Transverse colon (tissue), 4 donors: Measurements from ENCODE around the gene DMRTA2. TPM values are rescaled to one million over a fixed set of nuclear protein-coding genes. Genes with fewer than 3 reads are reported as not detected.

Source experiments
- DNase-seq: peaks from one replicate; pipeline ENCODE4 v3.0.0-alpha.2; 2019
- H3K27ac ChIP-seq, 4 donors: fragments of 200-600 bp; sonication (generic); 2 replicates each; pipeline ENCODE4 v1.5.1; 2016 to 2018; ENCODE audit warnings: inconsistent platforms in 4 of 4
- H3K27me3 ChIP-seq: fragments of 200-600 bp; sonication (generic); 2 replicates; pipeline ENCODE4 v1.5.1; 2017; ENCODE audit warnings: inconsistent platforms
- H3K36me3 ChIP-seq, 4 donors: fragments of 200-600 bp; sonication (generic); 2 replicates each; pipeline ENCODE4 v1.5.1; 2017 to 2019; ENCODE audit warnings: inconsistent platforms in 4 of 4
- H3K4me1 ChIP-seq, 4 donors: fragments of 200-600 bp; sonication (generic); 2 replicates each; pipeline ENCODE4 v1.5.1; 2017 to 2020; ENCODE audit warnings: inconsistent platforms in 4 of 4
- H3K4me3 ChIP-seq, 4 donors: fragments of 200-600 bp; sonication (generic); 1 replicate in 1 of 4; 2 replicates in 3 of 4; pipeline versions ENCODE4 v1.5.1 to v1.6.1; 2017 to 2019; ENCODE audit warnings: inconsistent platforms in 4 of 4
- H3K9me3 ChIP-seq, 2 donors: fragments of 200-600 bp; sonication (generic); 2 replicates each; pipeline ENCODE4 v1.5.1; 2017 to 2019; ENCODE audit warnings: inconsistent platforms in 2 of 2
- EP300 ChIP-seq: sonication (generic); formaldehyde crosslinking; IDR thresholded peaks from one replicate; pipeline ENCODE4 v1.6.1; 2017; ENCODE audit warnings: antibody characterized with exemption, low read depth
- POLR2A ChIP-seq: fragments of 450-650 bp; IDR thresholded peaks from one replicate; pipeline ENCODE4 v1.6.1; 2016; ENCODE audit warnings: antibody characterized with exemption, mild to moderate bottlenecking, moderate library complexity
- POLR2AphosphoS5 ChIP-seq, 3 donors: sonication (generic); formaldehyde crosslinking; IDR thresholded peaks; one replicate each; pipeline ENCODE4 v1.6.1; 2016; ENCODE audit warnings: antibody characterized with exemption in 3 of 3
- WGBS, 2 donors: methylation state at CpG; one replicate each; pipeline ENCODE4 v1.1.5; 2018; ENCODE audit warnings: low coverage in 1 of 2; 5-methylcytosine and 5-hydroxymethylcytosine counted together
- in situ Hi-C, 4 donors: fragments of 200-750 bp; cut with MboI; loops; one replicate each; pipeline versions ENCODE4 v1.15.0 to v1.15.1; 2017; ENCODE audit warnings: low sequenced_read_pairs in 3 of 4, low pct_ligation_motif_present in 1 of 4, low pct_unique_long_range_greater_than_20kb in 1 of 4
- intact Hi-C: fragments of 100-400 bp; cut with DNase I; formaldehyde crosslinking; loops from one replicate; pipeline ENCODE4 v1.15.1; 2023; ENCODE audit warnings: low total_unique reads
- total RNA-seq, 4 donors: library from RNA; depleted of rRNA; stranded (reverse); fragments of >200 nt; gene quantifications; one replicate each; pipeline ENCODE4 v1.1.0, GENCODE V29; 2016
- TF ChIP-seq, protein P1 (sequence below), 5 experiments: fragments of 200-600 bp in 3 of 5; fragments of 450-650 bp in 2 of 5; sonication (generic) in 3 of 5; IDR thresholded peaks; 1 replicate in 2 of 5; 2 replicates in 3 of 5; pipeline ENCODE4 v1.5.1; 2016 to 2017; ENCODE audit warnings: antibody characterized with exemption in 5 of 5, inconsistent platforms in 3 of 5, mild to moderate bottlenecking in 2 of 5, moderate library complexity in 1 of 5

Gene DMRTA2
- total RNA-seq, 4 donors from 2014 or later = not detected

GRCh38 chr1:50420689-50421365 lies 2.4 kb downstream of the DMRTA2 start:
- Histone ChIP-seq H3K4me3 (peak overlapping the region in 1 of 4 donors; percentile 10), H3K27ac (no peak overlapping the region), H3K4me1 (peaks cover 20 to 83% (median 47%) of the 10 kb centered on the region in 4 donors), H3K9me3 (no peaks in the 10 kb centered on the region), H3K36me3 (no peaks in the 10 kb centered on the region), H3K27me3 (peaks cover 100% of the 10 kb centered on the region)
- intact Hi-C loops (no loop called here), in situ Hi-C loops (no loop called here)
- TF ChIP-seq, protein P1, sequence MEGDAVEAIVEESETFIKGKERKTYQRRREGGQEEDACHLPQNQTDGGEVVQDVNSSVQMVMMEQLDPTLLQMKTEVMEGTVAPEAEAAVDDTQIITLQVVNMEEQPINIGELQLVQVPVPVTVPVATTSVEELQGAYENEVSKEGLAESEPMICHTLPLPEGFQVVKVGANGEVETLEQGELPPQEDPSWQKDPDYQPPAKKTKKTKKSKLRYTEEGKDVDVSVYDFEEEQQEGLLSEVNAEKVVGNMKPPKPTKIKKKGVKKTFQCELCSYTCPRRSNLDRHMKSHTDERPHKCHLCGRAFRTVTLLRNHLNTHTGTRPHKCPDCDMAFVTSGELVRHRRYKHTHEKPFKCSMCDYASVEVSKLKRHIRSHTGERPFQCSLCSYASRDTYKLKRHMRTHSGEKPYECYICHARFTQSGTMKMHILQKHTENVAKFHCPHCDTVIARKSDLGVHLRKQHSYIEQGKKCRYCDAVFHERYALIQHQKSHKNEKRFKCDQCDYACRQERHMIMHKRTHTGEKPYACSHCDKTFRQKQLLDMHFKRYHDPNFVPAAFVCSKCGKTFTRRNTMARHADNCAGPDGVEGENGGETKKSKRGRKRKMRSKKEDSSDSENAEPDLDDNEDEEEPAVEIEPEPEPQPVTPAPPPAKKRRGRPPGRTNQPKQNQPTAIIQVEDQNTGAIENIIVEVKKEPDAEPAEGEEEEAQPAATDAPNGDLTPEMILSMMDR (IDR thresholded peaks at IDR 0.05) = no peak
- TF ChIP-seq POLR2A = no peak
- TF ChIP-seq POLR2AphosphoS5 (IDR thresholded peaks at IDR 0.05) = no peak
- no peak for TF ChIP-seq EP300
- no peak for DNase-seq
- WGBS, 2 donors = 0 to 17% methylated on average over 5 to 54 of the region's 69 CpGs

GRCh38 chr1:50419907-50420677 lies 3.2 kb downstream of the DMRTA2 start:
- H3K9me3 ChIP-seq = no peaks in the 10 kb centered on the region
- intact Hi-C loops = no loop called here

GRCh38 chr1:50419192-50419906 lies 3.9 kb downstream of the DMRTA2 start:
- in situ Hi-C loops = no loop called here
- intact Hi-C loops = no loop called here
- WGBS, 2 donors = 4 to 10% methylated on average over 3 to 21 of the region's 60 CpGs
- Histone ChIP-seq H3K4me3 (peak overlapping the region in 1 of 4 donors; percentile 53), H3K9me3 (no peaks in the 10 kb centered on the region), H3K27me3 (peaks cover 100% of the 10 kb centered on the region), H3K4me1 (peaks cover 19 to 70% (median 40%) of the 10 kb centered on the region in 4 donors), H3K36me3 (no peaks in the 10 kb centered on the region), H3K27ac (no peak overlapping the region)
- TF ChIP-seq, protein P1 (IDR thresholded peaks at IDR 0.05) = peak in 2 of 5 experiments; percentile 17 to 21
- no peak for TF ChIP-seq POLR2AphosphoS5 (IDR thresholded peaks at IDR 0.05)
- no peak for DNase-seq

More at GRCh38 chr1:50419907-50420677, 3.2 kb downstream of the DMRTA2 start:
- TF ChIP-seq EP300 (no peak), POLR2A (no peak), POLR2AphosphoS5 (IDR thresholded peaks at IDR 0.05) (no peak)
- TF ChIP-seq, protein P1 (IDR thresholded peaks at IDR 0.05) = no peak
- Histone ChIP-seq H3K4me3 (no peak overlapping the region), H3K36me3 (no peaks in the 10 kb centered on the region), H3K4me1 (peaks cover 20 to 78% (median 47%) of the 10 kb centered on the region in 4 donors), H3K27me3 (peaks cover 100% of the 10 kb centered on the region), H3K27ac (no peak overlapping the region)
- in situ Hi-C loops = no loop called here
- no peak for DNase-seq
- WGBS, 2 donors = 11 to 14% methylated on average over 5 to 21 of the region's 21 CpGs

DNA sequence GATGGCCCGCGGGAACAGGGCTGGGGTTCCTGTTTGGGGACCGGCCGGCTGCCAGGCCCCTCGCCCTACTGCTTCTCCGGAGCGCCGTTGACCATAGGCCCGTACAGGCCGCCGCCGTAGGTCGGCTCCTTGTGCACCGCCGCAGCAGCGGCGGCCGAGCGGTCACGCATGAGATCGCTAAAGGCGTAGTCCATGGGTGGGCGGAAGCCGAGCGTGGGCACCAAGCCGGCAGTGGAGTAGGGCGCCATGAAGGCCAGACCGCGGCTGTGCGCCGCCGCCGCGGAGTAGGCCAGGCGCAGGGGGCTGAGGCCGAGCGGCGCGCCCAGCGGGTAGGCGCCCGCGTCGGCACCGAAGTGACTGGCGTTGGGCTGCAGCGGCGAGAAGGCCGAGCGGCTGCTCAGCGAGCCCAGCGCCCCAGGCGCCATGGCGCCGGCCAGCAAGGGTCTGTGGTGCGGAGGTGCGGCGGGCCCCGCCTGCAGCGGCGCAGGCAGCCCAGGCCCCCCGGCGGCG lies 4.6 kb downstream of the DMRTA2 start:
- Histone ChIP-seq H3K36me3 (no peaks in the 10 kb centered on the region), H3K4me1 (peaks cover 12 to 63% (median 34%) of the 10 kb centered on the region in 4 donors)

More for the DNA sequence above, 4.6 kb downstream of the DMRTA2 start:
- intact Hi-C loops = no loop called here
- peaks cover 100% of the 10 kb centered on the region for H3K27me3 ChIP-seq
- peak overlapping the region in 3 of 4 donors; percentile 10 to 53 (median 24) for H3K4me3 ChIP-seq
- H3K9me3 ChIP-seq = no peaks in the 10 kb centered on the region
- H3K27ac ChIP-seq = no peak overlapping the region
- DNase-seq = no peak
- 0 to 4% methylated on average over 2 to 40 of the region's 64 CpGs for WGBS, 2 donors
- TF ChIP-seq POLR2A (no peak), POLR2AphosphoS5 (IDR thresholded peaks at IDR 0.05) (no peak), EP300 (no peak)
- TF ChIP-seq, protein P1 (IDR thresholded peaks at IDR 0.05) = no peak
- in situ Hi-C loops = no loop called here
